Measurements from ENCODE around the gene IL22RA2. TPM values are rescaled to one million over a fixed set of nuclear protein-coding genes. Genes with fewer than 3 reads are reported as not detected.

The IL22RA2 gene
- total RNA-seq, 4 donors from 2014 or later, result not detected

DNA sequence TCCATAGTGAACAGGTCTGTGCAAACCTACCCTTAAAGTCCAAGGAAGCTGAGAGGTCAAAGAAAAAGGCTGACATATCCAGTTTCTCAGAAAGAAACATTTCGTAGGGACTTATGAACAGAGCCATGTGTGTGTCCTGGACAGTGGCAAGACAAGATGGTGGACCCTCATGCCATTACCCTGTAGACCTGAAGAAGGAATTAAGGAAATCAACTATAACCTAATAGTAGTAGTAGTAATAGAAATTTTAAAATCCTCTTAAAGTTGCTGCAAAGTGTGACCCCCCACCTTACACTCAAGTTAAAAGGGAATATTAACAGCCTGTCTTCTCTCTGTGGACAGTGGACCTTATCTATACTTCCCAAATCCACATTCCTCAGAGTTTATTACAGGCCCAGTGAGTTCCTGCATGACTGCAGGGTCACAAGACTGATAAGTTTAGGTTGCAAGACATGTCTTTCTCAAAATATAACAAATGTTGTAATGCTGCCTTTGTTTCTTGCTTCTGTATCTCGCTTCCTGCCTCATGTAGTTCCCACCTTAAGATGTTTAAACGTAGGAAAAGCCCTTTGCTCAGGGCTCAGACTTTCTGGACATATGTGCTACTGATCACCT lies 10.6 kb downstream of the IL22RA2 start:
- Histone ChIP-seq H3K36me3 (no peaks in the 10 kb centered on the region), H3K4me1 (no peaks in the 10 kb centered on the region), H3K27me3 (no peaks in the 10 kb centered on the region), H3K9me3 (no peaks in the 10 kb centered on the region), H3K4me3 (replicated peaks in 1 of 3) (no peak overlapping the region), H3K27ac (no peak overlapping the region)
- DNase-seq, result no peak
- no peak for TF ChIP-seq POLR2A (IDR thresholded peaks at IDR 0.05)
- TF ChIP-seq CTCF (IDR thresholded peaks at IDR 0.05), result no peak
- WGBS, 2 donors, result 86 to 89% methylated on average over 3 of the region's 3 CpGs
- intact Hi-C loops (cut with DNase I), result no loop called here

- Histone ChIP-seq H3K27me3 (no peaks in the 10 kb centered on the region), H3K4me3 (replicated peaks in 1 of 3) (no peak overlapping the region)
- 77 to 85% methylated on average over 5 of the region's 5 CpGs for WGBS, 2 donors
These were observed 11.5 kb downstream of the IL22RA2 start for GRCh38 chr6:137161949-137162348.

GRCh38 chr6:137160763-137161162 lies 12.7 kb downstream of the IL22RA2 start:
- Histone ChIP-seq H3K36me3 (no peaks in the 10 kb centered on the region), H3K4me1 (no peaks in the 10 kb centered on the region), H3K27ac (no peak overlapping the region), H3K9me3 (no peaks in the 10 kb centered on the region), H3K4me3 (replicated peaks in 1 of 3) (no peak overlapping the region), H3K27me3 (no peaks in the 10 kb centered on the region)
- intact Hi-C loops (cut with DNase I), result no loop called here
- TF ChIP-seq CTCF (IDR thresholded peaks at IDR 0.05) (no peak), POLR2A (IDR thresholded peaks at IDR 0.05) (no peak)
- 76 to 82% methylated on average over 3 of the region's 3 CpGs for WGBS, 2 donors
- no peak for DNase-seq

More at GRCh38 chr6:137161949-137162348, 11.5 kb downstream of the IL22RA2 start:
- no peaks in the 10 kb centered on the region for H3K36me3 ChIP-seq
- no peak for DNase-seq
- H3K27ac ChIP-seq, result no peak overlapping the region
- no peaks in the 10 kb centered on the region for H3K9me3 ChIP-seq
- intact Hi-C loops (cut with DNase I), result no loop called here
- TF ChIP-seq POLR2A (IDR thresholded peaks at IDR 0.05), result no peak
- TF ChIP-seq CTCF (IDR thresholded peaks at IDR 0.05), result no peak
- no peaks in the 10 kb centered on the region for H3K4me1 ChIP-seq

GRCh38 chr6:137159912-137160311 lies 13.5 kb downstream of the IL22RA2 start:
- TF ChIP-seq CTCF (IDR thresholded peaks at IDR 0.05), result no peak
- no peak for TF ChIP-seq POLR2A (IDR thresholded peaks at IDR 0.05)
- no peaks in the 10 kb centered on the region for H3K27me3 ChIP-seq
- intact Hi-C loops (cut with DNase I), result no loop called here
- H3K36me3 ChIP-seq, result no peaks in the 10 kb centered on the region
- no peak for DNase-seq
- H3K9me3 ChIP-seq, result no peaks in the 10 kb centered on the region
- no peak overlapping the region for H3K27ac ChIP-seq
- no peak overlapping the region for H3K4me3 ChIP-seq (replicated peaks in 1 of 3)
- no peaks in the 10 kb centered on the region for H3K4me1 ChIP-seq

- H3K27me3 ChIP-seq, result no peaks in the 10 kb centered on the region
- intact Hi-C loops (cut with DNase I), result no loop called here
- no peaks in the 10 kb centered on the region for H3K4me1 ChIP-seq
- DNase-seq, result no peak
- H3K9me3 ChIP-seq, result no peaks in the 10 kb centered on the region
- TF ChIP-seq POLR2A (IDR thresholded peaks at IDR 0.05), result no peak
- TF ChIP-seq CTCF (IDR thresholded peaks at IDR 0.05), result no peak
- H3K4me3 ChIP-seq (replicated peaks in 1 of 3), result no peak overlapping the region
- whole genome bisulfite sequencing, 2 donors, result 32 to 47% methylated on average over 4 of the region's 4 CpGs
- no peaks in the 10 kb centered on the region for H3K36me3 ChIP-seq
- H3K27ac ChIP-seq, result no peak overlapping the region
These were observed 15.8 kb downstream of the IL22RA2 start for GRCh38 chr6:137157601-137158000.
